NB4 (cell line): ENCODE data around the gene RASD1.
A peak's percentile ranks its signal among the peaks of the same experiment; 100 is the strongest.

Experiments used
- DNase-seq: peaks from one replicate; pipeline ENCODE4 v3.0.0; 2010; ENCODE audit warnings: low read depth
- H3K4me3 ChIP-seq: one replicate; pipeline ENCODE4 v1.5.1; 2011; ENCODE audit warnings: mild to moderate bottlenecking, low read depth, low read length, moderate library complexity
- MYC ChIP-seq: IDR thresholded peaks from 2 replicates; pipeline ENCODE4 v1.6.1; 2011; ENCODE audit warnings: low read depth, low read length
- POLR2A ChIP-seq: IDR thresholded peaks from 2 replicates; pipeline ENCODE4 v1.6.1; 2011; ENCODE audit warnings: mild to moderate bottlenecking; ENCODE audit not compliant: insufficient read length; ENCODE audit errors: extremely low read depth
- TF ChIP-seq, protein P1 (sequence below): IDR thresholded peaks from 2 replicates; pipeline ENCODE4 v1.6.1; 2011; ENCODE audit warnings: low read depth, low read length
- TF ChIP-seq, protein P2 (sequence below): IDR thresholded peaks from one replicate; pipeline ENCODE4 v1.5.1; 2012; ENCODE audit warnings: low read depth, low read length

RASD1 gene

DNA sequence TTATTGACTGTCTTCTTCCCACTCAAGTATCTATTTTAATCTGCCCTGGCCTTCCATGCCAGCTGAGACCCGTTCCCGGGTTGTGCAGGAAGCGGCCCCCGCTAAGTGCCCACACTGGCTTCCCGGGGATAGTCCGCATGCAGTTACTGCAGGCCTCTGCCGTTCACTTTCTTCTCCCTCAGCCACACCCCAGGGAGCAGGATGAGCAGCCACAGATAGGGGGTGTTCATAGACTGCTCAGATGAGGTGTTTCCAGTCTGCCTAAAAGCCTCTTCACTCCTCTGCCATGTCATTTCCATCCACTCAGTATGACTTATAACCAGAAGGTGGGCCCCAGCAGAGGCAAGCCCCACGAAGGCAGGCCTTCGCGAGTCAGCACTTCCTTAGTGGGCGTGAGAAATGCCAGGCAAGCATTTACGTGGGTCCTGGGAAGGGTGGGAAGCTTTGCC is 11.7 kb downstream of the RASD1 start:
- DNase-seq, result no peak
- H3K4me3 ChIP-seq, result no peak overlapping the region
- no peak for TF ChIP-seq POLR2A
- TF ChIP-seq, protein P1, sequence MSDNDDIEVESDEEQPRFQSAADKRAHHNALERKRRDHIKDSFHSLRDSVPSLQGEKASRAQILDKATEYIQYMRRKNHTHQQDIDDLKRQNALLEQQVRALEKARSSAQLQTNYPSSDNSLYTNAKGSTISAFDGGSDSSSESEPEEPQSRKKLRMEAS, result no peak
- TF ChIP-seq, protein P2, sequence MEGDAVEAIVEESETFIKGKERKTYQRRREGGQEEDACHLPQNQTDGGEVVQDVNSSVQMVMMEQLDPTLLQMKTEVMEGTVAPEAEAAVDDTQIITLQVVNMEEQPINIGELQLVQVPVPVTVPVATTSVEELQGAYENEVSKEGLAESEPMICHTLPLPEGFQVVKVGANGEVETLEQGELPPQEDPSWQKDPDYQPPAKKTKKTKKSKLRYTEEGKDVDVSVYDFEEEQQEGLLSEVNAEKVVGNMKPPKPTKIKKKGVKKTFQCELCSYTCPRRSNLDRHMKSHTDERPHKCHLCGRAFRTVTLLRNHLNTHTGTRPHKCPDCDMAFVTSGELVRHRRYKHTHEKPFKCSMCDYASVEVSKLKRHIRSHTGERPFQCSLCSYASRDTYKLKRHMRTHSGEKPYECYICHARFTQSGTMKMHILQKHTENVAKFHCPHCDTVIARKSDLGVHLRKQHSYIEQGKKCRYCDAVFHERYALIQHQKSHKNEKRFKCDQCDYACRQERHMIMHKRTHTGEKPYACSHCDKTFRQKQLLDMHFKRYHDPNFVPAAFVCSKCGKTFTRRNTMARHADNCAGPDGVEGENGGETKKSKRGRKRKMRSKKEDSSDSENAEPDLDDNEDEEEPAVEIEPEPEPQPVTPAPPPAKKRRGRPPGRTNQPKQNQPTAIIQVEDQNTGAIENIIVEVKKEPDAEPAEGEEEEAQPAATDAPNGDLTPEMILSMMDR, result no peak
- TF ChIP-seq MYC, result no peak

DNA sequence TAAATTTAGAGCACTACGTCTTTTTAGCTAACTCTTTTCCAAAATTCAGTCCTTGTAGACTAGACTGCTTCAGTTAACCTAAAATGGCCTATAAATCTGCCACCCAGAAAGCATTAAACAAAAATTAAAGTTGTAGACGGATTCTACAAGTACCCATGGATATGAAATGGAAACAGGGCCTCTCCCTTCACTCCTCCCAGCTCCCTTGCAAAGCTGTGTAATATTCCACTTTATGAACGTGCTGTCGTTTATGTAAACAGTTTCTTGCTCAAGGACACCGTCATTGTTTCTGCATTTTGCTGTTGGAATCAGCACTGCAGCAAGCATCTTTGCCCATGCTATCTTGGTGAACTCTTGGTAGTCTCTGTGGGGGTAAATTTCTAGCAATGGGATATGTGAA is 14.3 kb downstream of the RASD1 start:
- DNase-seq, result no peak
- no peak overlapping the region for H3K4me3 ChIP-seq
- TF ChIP-seq MYC (no peak), POLR2A (no peak)
- TF ChIP-seq, protein P2, result no peak
- TF ChIP-seq, protein P1, result no peak

DNA sequence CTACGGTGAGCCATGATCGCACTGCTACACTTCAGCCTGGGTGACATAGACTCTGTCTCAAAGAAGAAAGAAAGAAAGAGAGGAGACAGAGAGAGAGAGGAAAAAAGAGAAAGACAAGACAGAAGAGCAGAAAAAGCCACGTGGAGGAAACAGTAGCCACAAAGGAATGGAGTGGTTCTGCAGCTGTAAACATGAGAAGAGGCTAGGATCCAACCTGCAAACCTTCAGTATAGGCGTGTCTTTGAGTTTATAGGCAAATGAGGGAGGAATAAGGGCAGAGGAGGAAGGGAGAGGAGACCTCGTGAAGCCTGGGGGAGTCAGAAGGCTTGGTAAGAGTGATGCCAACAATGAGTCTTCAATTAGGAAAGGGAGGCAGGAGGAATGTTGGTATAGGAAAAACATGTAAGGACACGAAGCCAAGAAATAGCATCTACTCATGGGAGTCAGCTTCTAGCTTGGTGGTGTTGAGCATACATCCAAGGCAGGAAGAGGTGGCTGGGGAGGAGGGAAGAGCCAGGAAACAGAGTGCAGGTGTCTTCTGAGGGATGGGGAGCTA is 15.5 kb downstream of the RASD1 start:
- no peak for DNase-seq
- H3K4me3 ChIP-seq, result no peak overlapping the region

DNA sequence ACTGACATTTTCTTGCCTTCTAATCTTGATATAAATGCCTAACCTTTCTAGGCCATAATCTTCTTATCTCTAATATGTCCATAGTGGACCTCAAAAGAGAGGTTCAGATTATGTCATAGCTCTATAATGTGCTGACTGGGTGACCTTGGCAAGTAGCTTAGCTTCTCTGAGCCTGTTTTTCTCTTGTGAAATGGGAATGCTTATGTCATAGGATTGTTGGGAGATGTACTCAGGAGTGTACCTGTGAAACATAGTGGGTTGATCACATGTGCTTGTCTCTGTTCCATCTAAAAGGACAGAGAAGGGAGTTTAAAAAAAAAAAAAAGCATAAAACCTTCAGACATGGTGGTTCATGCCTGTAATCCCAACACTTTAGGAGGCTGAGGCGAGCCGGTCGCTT is 17.0 kb downstream of the RASD1 start:
- TF ChIP-seq, protein P2, result no peak
- TF ChIP-seq POLR2A, result no peak
- TF ChIP-seq MYC, result no peak
- TF ChIP-seq, protein P1, result no peak

More for the DNA sequence above, 15.5 kb downstream of the RASD1 start:
- TF ChIP-seq, protein P1, result no peak
- TF ChIP-seq POLR2A (no peak), MYC (no peak)
- TF ChIP-seq, protein P2, result no peak

DNA sequence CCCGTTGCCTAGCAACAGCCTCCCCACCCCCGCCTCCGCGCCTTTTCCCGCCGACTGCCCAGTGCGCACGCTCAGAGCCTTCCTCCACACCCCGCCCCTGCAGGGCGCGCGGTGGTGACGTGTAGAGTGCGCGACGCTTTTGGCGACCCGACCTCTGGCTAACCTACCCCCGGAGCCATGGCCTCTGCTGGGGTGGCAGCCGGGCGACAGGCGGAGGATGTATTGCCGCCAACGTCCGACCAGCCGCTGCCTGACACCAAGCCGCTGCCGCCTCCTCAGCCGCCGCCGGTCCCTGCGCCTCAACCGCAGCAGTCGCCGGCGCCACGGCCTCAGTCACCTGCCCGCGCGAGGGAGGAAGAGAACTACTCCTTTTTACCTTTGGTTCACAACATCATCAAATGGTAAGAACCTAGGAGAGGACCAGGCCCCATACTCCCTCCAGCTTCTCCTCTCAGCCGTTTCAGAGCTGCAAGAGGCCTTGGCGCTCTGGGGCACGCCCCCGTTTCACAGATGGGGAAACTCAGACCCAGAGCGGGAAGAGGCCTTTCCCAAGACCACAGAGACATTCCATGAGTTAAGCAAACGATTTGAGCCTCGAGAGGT is 19.2 kb downstream of the RASD1 start, which contains the start of gene MED9:
MED9 (plus strand) TSS at position 136 of the 603 bp plus-strand sequence; CDS start at position 178, 42 bp downstream.
- TF ChIP-seq POLR2A (peak; percentile 67), MYC (peak; percentile 65)
- TF ChIP-seq, protein P2, result no peak
- TF ChIP-seq, protein P1, result peak; percentile 63
- peak within 1 kb of the TSS; percentile 97 for H3K4me3 ChIP-seq
- DNase-seq, result peak; percentile 95

More for the DNA sequence above, 17.0 kb downstream of the RASD1 start:
- DNase-seq, result no peak
- no peak overlapping the region for H3K4me3 ChIP-seq
